ENCODE measurements around the gene TMEM62. TPM values are rescaled to one million over a fixed set of nuclear protein-coding genes. Genes with fewer than 3 reads are reported as not detected.

Gene TMEM62
- polyA plus RNA-seq, 1 donor (not counting 4 experiments of a cell fraction or from before 2014, with no cell fraction given) = 5.5 TPM

GRCh38 chr15:43125100-43125661 is 8.2 kb upstream of the TMEM62 start:
- no peak overlapping the region for H3K4me2 ChIP-seq (ENCODE audit: control insufficient read depth, extremely low read depth, insufficient read depth, low read depth, low read length)

DNA sequence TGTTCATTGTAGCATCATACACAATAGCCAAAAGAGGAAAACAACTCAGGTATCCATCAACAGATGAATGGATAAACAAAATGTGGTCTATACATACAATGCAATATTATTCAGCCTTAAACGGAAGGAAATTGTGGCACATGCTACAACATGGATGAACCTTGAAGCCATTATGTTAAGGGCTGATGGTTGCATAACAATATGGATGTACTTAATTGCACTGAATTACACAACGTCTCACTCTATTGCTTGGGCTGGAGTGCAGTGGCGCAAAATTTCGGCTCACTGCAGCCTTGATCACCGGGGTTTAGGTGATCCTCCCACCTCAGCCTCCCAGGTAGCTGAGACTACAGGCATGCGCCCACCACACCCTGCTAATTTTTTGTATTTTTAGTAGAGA is 7.0 kb upstream of the TMEM62 start:
- Histone ChIP-seq H4K20me1 (ENCODE audit: control insufficient read depth, extremely low read depth, insufficient read depth, low read length) (no peaks in the 10 kb centered on the region), H3K9ac (ENCODE audit: control insufficient read depth, extremely low read depth, insufficient read depth, low read length) (no peak overlapping the region), H3K4me2 (ENCODE audit: control insufficient read depth, extremely low read depth, insufficient read depth, low read depth, low read length) (no peak overlapping the region), H3K9me1 (ENCODE audit: control insufficient read depth, extremely low read depth, insufficient read depth, low read length) (no peaks in the 10 kb centered on the region), H3K36me3 (ENCODE audit: control insufficient read depth in 2 of 2, extremely low read depth in 1 of 2, insufficient read depth in 2 of 2, low read length in 2 of 2) (no peaks in the 10 kb centered on the region), H3K4me3 (ENCODE audit: control insufficient read depth in 2 of 3, extremely low read depth in 1 of 3, insufficient read depth in 2 of 3, low read depth in 1 of 3, low read length in 3 of 3) (no peak overlapping the region), H3K27me3 (ENCODE audit: control insufficient read depth, extremely low read depth, insufficient read depth, low read length) (no peaks in the 10 kb centered on the region), H2AFZ (ENCODE audit: control insufficient read depth, low read length) (no peak overlapping the region), H3K27ac (ENCODE audit: control insufficient read depth, insufficient read depth, low read length) (no peak overlapping the region), H3K9me3 (ENCODE audit: control insufficient read depth, low read depth, low read length) (no peaks in the 10 kb centered on the region), H3K79me2 (ENCODE audit: control insufficient read depth, insufficient read depth, low read length) (no peaks in the 10 kb centered on the region), H3K4me1 (ENCODE audit: control insufficient read depth, extremely low read depth, insufficient read depth, low read length) (peaks cover 9% of the 10 kb centered on the region)
- FAIRE-seq (no peak), DNase-seq (ENCODE audit: low read depth, low spot score) (no peak)
- dilution Hi-C loops (cut with MboI; ENCODE audit: extremely low pct_ligation_motif_present, low sequenced_read_pairs) = no loop called here
- TF ChIP-seq, protein P1, sequence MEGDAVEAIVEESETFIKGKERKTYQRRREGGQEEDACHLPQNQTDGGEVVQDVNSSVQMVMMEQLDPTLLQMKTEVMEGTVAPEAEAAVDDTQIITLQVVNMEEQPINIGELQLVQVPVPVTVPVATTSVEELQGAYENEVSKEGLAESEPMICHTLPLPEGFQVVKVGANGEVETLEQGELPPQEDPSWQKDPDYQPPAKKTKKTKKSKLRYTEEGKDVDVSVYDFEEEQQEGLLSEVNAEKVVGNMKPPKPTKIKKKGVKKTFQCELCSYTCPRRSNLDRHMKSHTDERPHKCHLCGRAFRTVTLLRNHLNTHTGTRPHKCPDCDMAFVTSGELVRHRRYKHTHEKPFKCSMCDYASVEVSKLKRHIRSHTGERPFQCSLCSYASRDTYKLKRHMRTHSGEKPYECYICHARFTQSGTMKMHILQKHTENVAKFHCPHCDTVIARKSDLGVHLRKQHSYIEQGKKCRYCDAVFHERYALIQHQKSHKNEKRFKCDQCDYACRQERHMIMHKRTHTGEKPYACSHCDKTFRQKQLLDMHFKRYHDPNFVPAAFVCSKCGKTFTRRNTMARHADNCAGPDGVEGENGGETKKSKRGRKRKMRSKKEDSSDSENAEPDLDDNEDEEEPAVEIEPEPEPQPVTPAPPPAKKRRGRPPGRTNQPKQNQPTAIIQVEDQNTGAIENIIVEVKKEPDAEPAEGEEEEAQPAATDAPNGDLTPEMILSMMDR (optimal IDR thresholded peaks at IDR 0.05 in 1 of 3, IDR thresholded peaks at IDR 0.05 in 1 of 3, conservative IDR thresholded peaks at IDR 0.05 in 1 of 3; ENCODE audit: extremely low read depth in 1 of 3, insufficient read depth in 2 of 3, low read length in 3 of 3) = no peak
- no peak for TF ChIP-seq EZH2 (IDR thresholded peaks at IDR 0.05; ENCODE audit: low read length)

More at GRCh38 chr15:43125100-43125661, 8.2 kb upstream of the TMEM62 start:
- DNase-seq (ENCODE audit: low read depth, low spot score) (no peak), FAIRE-seq (no peak)
- Histone ChIP-seq H4K20me1 (ENCODE audit: control insufficient read depth, extremely low read depth, insufficient read depth, low read length) (no peaks in the 10 kb centered on the region), H3K27me3 (ENCODE audit: control insufficient read depth, extremely low read depth, insufficient read depth, low read length) (no peaks in the 10 kb centered on the region), H3K9ac (ENCODE audit: control insufficient read depth, extremely low read depth, insufficient read depth, low read length) (no peak overlapping the region), H3K9me1 (ENCODE audit: control insufficient read depth, extremely low read depth, insufficient read depth, low read length) (no peaks in the 10 kb centered on the region), H3K9me3 (ENCODE audit: control insufficient read depth, low read depth, low read length) (no peaks in the 10 kb centered on the region), H3K4me1 (ENCODE audit: control insufficient read depth, extremely low read depth, insufficient read depth, low read length) (peaks cover 9% of the 10 kb centered on the region), H2AFZ (ENCODE audit: control insufficient read depth, low read length) (no peak overlapping the region), H3K79me2 (ENCODE audit: control insufficient read depth, insufficient read depth, low read length) (no peaks in the 10 kb centered on the region), H3K36me3 (ENCODE audit: control insufficient read depth in 2 of 2, extremely low read depth in 1 of 2, insufficient read depth in 2 of 2, low read length in 2 of 2) (no peaks in the 10 kb centered on the region), H3K27ac (ENCODE audit: control insufficient read depth, insufficient read depth, low read length) (no peak overlapping the region), H3K4me3 (ENCODE audit: control insufficient read depth in 2 of 3, extremely low read depth in 1 of 3, insufficient read depth in 2 of 3, low read depth in 1 of 3, low read length in 3 of 3) (no peak overlapping the region)
- TF ChIP-seq EZH2 (IDR thresholded peaks at IDR 0.05; ENCODE audit: low read length) = no peak
- TF ChIP-seq, protein P1 (optimal IDR thresholded peaks at IDR 0.05 in 1 of 3, IDR thresholded peaks at IDR 0.05 in 1 of 3, conservative IDR thresholded peaks at IDR 0.05 in 1 of 3; ENCODE audit: extremely low read depth in 1 of 3, insufficient read depth in 2 of 3, low read length in 3 of 3) = no peak
- dilution Hi-C loops (cut with MboI; ENCODE audit: extremely low pct_ligation_motif_present, low sequenced_read_pairs) = no loop called here
